Effector memory CD4-positive, alpha-beta T cell (primary cell): ENCODE results near the gene C22orf31.
"Not testable (repeated sequence)": the region's sequence is repeated elsewhere in the genome, so short reads cannot be mapped to it uniquely, and the experiment has no call there.

ENCODE experiments used
- DNase-seq, 3 donors: peaks; one replicate each; pipeline ENCODE4 v3.0.0-alpha.2; 2020
- H3K27ac ChIP-seq: 2 replicates; pipeline ENCODE4 v1.7.0; 2013; ENCODE audit warnings: mild to moderate bottlenecking, low read length, moderate library complexity; ENCODE audit not compliant: insufficient read depth, poor library complexity, severe bottlenecking
- H3K27me3 ChIP-seq: replicated peaks from 2 replicates; pipeline ENCODE4 v1.7.0; 2013; ENCODE audit warnings: mild to moderate bottlenecking, low read length; ENCODE audit not compliant: insufficient read depth, control insufficient read depth, poor library complexity, severe bottlenecking
- H3K36me3 ChIP-seq: 2 replicates; pipeline ENCODE4 v1.7.0; 2013; ENCODE audit warnings: mild to moderate bottlenecking, low read length, moderate library complexity; ENCODE audit not compliant: control insufficient read depth, insufficient read depth
- H3K4me1 ChIP-seq: 2 replicates; pipeline ENCODE4 v1.7.0; 2013; ENCODE audit warnings: low read length, mild to moderate bottlenecking; ENCODE audit not compliant: control insufficient read depth, insufficient read depth, poor library complexity, severe bottlenecking
- H3K4me3 ChIP-seq: 2 replicates; pipeline ENCODE4 v1.7.0; 2013; ENCODE audit warnings: low read length, low read depth, mild to moderate bottlenecking; ENCODE audit not compliant: insufficient read depth, poor library complexity, severe bottlenecking
- H3K9me3 ChIP-seq: 2 replicates; pipeline ENCODE4 v1.7.0; 2013; ENCODE audit warnings: mild to moderate bottlenecking, low read length, moderate library complexity; ENCODE audit not compliant: control insufficient read depth

Gene C22orf31

DNA sequence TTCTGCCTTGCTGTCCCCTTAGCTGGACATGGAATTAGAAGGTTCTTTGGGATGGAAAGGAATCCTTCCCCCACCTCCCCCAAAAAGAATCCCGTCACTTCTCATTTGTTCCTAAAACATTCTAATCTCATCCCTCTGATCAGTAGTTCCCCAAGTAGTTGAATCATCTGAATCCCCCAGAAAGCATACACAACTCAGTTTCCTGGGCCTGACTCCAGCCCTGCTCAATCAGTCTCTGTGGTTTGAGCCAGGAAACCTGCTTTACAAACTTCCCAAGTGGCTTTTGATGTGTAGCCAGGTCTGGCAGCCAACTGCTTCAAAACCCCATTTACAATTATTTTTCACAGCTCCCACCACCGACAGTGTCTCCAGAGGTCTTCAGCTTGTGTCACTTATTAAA is 20.2 kb downstream of the C22orf31 start:
- no peak for DNase-seq
- no peaks in the 10 kb centered on the region for H3K36me3 ChIP-seq
- no peak overlapping the region for H3K27ac ChIP-seq
- H3K4me1 ChIP-seq = no peaks in the 10 kb centered on the region
- no peaks in the 10 kb centered on the region for H3K9me3 ChIP-seq
- no peak overlapping the region for H3K4me3 ChIP-seq
- H3K27me3 ChIP-seq = no peaks in the 10 kb centered on the region

DNA sequence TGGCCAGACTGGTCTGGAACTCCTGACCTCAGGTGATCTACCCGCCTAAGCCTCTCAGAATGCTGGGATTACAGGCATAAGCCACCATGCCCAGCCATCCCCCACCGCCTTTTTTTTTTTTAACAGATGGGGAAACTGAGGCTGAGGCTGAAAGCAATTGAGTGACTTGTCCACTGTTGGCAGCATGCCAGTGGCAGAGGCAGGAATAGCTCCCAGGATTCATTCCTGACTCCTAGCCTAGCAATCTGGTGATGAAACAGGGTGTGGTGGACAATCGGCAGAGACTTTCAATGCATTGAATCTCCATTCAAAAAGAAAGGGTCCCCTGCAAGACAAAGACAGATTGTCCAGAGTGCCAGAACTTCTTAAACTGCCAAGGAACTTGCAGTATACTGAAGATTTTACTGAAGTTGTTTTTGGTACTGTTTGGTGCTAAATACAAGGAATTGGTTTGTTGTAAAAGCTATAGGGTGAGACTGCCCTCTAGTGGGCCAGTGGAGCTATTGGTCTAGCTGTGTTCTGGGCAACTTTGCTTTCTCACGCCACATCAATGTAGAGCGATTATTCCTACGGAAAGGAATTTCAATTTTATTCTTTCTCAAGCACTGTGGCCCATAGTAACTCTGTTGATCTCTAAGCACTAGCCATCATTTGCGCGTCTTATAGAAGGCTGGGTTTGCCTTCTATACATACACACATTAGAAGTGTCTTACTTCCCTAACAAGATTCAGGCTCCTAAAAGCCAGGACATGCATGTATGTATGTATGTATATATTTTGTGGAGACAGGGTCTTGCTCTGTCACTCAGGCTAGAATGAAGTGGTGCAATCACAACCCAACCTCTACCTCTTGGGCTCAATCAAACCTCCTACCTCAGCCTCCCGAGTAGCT is 21.0 kb downstream of the C22orf31 start:
- Histone ChIP-seq H3K27ac (no peak overlapping the region), H3K9me3 (no peaks in the 10 kb centered on the region), H3K4me1 (no peaks in the 10 kb centered on the region), H3K4me3 (no peak overlapping the region), H3K36me3 (no peaks in the 10 kb centered on the region), H3K27me3 (no peaks in the 10 kb centered on the region)
- peak; percentile 6 to 51 (median 28) for DNase-seq

DNA sequence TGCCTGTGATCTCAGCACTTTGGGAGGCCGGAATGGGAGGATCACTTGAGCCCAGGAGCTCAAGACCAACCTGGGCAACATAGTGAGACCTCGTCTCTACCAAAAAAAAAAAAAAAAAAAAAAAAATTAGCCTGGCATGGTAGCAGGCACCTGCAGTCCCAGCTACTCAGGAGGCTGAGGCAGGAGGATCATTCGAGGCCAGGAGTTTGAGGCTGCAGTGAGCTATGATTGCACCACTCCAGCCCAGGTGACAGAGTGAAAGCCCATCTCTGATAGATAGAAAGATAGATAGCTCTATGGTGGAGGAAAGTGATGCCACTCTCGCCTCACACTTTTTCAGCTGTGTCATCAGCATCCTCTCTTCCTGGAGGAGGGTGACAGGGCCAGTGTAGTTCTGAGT is 21.9 kb downstream of the C22orf31 start:
- not testable (repeated sequence) for H3K27ac ChIP-seq, H3K9me3 ChIP-seq, H3K27me3 ChIP-seq, H3K36me3 ChIP-seq, H3K4me1 ChIP-seq, DNase-seq, H3K4me3 ChIP-seq

DNA sequence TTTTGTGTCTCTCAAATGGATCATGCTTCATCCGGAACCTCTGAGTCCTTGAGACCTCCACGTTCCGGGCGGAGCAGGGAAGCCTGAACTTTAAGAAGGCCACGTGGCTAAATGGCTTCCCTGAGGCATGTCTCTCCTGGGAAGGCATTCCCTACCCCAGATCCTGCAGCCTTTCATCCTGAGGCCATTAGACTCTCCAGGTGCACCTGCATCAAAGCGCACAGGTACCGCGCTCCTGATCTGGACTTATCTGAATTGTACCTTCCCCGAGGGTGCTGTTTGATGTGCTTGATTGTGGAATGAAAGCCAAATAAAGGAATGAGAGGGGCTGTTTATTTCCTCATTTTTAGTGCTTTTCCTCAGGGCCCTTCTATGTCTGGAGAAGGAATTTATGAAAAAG is 22.5 kb downstream of the C22orf31 start:
- DNase-seq = no peak
- no peaks in the 10 kb centered on the region for H3K36me3 ChIP-seq
- no peaks in the 10 kb centered on the region for H3K27me3 ChIP-seq
- no peak overlapping the region for H3K27ac ChIP-seq
- H3K9me3 ChIP-seq = no peaks in the 10 kb centered on the region
- H3K4me3 ChIP-seq = no peak overlapping the region
- H3K4me1 ChIP-seq = no peaks in the 10 kb centered on the region

DNA sequence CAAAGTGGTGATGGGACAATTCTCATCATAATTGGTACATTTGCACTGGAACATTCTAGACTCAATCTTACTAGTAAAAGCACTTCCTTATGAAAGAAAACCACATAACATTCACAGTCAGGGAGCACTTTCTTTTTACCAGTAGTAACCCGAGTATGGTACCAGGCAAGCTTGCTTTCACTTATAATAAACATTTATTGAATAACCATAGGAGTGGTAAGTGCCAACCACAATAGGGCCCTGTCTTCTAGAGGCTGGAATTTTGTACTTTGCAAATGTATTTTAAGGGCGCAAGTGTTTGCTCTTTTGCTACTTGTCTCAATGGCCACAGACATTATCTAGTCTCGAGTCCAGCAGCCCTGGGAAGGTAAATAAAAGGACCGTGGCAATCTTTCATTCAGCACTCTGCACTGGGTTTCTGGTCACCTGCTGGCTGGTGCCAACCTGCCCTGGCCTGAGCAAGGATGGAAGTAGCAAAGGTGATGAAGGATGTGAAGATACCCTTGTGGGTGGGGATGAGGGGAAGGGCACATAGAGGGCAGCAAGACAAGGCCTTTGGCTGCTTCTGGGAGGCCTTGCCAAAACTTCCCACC is 24.2 kb downstream of the C22orf31 start:
- H3K4me1 ChIP-seq = no peaks in the 10 kb centered on the region

DNA sequence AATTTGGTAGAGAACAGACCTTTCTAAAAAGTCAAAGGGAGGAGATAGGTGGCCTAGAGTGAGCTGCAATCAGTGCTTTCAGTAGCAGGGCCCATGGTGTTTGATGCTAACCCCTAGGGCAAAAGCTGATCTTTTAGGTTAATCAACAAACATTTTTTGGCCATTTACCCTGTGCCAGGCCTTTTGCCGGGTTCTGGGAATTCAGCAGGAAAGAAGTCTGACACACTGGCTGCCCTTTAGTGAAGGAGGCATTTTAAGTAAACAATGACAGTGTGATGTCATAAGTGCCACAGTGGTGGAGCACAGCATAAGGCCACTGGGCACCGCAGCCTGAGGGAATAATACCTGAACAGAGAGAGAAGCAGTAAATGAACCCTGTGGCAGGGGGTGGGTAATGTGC is 29.0 kb downstream of the C22orf31 start:
- Histone ChIP-seq H3K27me3 (peaks cover 19% of the 10 kb centered on the region), H3K36me3 (no peaks in the 10 kb centered on the region), H3K27ac (no peak overlapping the region), H3K4me3 (no peak overlapping the region), H3K4me1 (peaks cover 8% of the 10 kb centered on the region), H3K9me3 (no peaks in the 10 kb centered on the region)
- no peak for DNase-seq

More for the DNA sequence above, 24.2 kb downstream of the C22orf31 start:
- Histone ChIP-seq H3K36me3 (no peaks in the 10 kb centered on the region), H3K9me3 (no peaks in the 10 kb centered on the region), H3K27me3 (no peaks in the 10 kb centered on the region), H3K27ac (no peak overlapping the region), H3K4me3 (no peak overlapping the region)
- no peak for DNase-seq

DNA sequence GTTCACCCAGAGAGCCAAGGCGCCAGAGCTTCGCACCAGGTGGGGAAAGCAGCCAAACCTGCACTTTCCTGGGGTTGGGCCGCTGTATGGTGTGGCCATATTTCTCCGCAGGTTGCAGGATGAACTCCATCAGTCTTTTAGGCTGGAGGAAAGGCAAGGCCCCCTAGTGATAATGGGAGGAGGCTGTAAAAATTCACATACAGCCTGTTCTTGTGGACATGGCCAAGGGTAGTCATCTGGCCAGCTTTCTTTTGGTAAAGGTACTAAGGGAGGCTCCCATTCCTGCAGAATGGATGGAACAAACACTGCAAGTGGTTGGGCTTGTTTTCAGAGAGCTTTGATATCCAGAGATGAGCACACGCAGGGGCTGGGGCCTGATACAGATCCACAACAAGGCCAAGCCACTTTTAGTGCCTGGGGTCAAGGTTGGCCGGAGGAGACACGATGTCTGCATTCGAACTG is 29.6 kb downstream of the C22orf31 start:
- Histone ChIP-seq H3K27ac (no peak overlapping the region), H3K4me3 (no peak overlapping the region), H3K27me3 (peaks cover 19% of the 10 kb centered on the region)

DNA sequence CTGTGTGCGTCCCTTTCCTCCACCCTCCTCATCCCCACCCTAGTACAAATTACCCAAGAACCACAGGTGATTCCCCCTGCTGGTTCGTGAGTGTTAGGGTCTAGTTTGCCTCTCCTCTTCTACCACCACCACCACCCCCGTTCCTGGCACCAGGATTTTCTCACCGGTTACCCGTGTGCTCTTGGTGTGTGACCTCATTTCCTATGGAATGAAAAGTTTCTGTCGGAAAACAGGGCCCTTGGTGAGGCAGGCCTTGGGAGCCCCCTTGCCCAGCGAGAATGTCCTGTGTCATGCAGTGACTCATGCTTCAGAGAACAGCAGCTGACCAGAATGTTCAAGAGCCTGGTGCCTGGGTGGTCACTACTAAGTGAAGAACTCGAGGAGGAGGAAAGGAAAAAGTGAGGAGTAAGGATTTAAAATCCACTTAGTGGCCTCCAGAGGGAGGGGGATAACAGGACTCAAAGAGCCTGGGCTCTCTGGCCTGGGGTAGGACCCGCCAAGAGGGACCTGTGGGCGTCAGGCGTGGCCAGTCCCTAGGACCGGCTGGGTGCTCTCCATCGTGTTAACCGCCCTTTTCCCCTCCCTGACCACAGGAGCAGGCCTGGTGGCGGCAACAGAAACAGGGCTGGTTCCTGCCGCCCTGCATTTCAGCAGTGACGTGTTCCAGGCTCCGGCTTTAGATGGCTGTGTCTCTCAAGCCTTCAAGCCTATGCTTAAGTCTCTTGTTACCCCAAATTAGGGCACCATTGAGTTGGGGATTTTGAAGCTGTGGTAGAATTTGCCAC is 30.2 kb downstream of the C22orf31 start:
- no peak overlapping the region for H3K4me3 ChIP-seq
- H3K27ac ChIP-seq = no peak overlapping the region
- no peak for DNase-seq
- no peaks in the 10 kb centered on the region for H3K9me3 ChIP-seq
- peaks cover 8% of the 10 kb centered on the region for H3K4me1 ChIP-seq
- no peaks in the 10 kb centered on the region for H3K36me3 ChIP-seq
- peaks cover 19% of the 10 kb centered on the region for H3K27me3 ChIP-seq

More for the DNA sequence above, 29.6 kb downstream of the C22orf31 start:
- Histone ChIP-seq H3K9me3 (no peaks in the 10 kb centered on the region), H3K36me3 (no peaks in the 10 kb centered on the region), H3K4me1 (peaks cover 8% of the 10 kb centered on the region)
- DNase-seq = no peak

DNA sequence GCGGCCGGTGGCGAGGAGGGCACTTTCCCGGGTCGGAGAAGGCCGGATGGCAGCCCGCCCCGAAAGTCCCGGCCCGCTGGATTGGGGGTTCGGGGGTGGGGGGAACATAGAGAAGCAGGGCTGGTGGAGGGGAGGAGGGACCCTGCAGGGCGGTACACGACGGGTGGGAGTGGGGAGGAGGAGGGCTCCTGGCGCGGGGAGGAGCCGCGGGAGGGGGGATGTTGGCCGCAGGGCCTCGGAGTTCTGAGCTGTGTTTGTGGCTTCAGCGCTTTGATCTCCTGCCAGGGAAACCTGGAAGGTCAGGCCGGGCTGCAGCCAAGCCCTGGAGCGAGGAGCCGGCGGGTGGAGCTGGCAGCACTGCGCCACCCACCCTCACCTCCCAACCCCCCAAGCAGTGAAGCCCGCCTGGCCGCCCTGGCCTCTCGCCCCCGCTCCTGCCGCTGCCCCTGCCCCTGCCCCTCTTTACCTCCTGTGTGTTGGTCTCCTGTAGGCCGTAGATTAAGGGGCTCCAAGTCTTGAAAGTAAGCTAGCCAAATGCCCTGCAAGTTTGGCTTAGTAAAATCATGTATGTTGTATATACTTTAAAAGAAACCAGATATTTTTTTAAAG is 30.9 kb downstream of the C22orf31 start:
- H3K4me3 ChIP-seq = peak overlapping the region; percentile 22

More for the DNA sequence above, 30.9 kb downstream of the C22orf31 start:
- Histone ChIP-seq H3K4me1 (peaks cover 8% of the 10 kb centered on the region), H3K36me3 (no peaks in the 10 kb centered on the region), H3K27ac (no peak overlapping the region), H3K27me3 (peaks cover 19% of the 10 kb centered on the region), H3K9me3 (no peaks in the 10 kb centered on the region)
- DNase-seq = no peak
